ENCODE measurements around the gene SNTN. TPM values are rescaled to one million over a fixed set of nuclear protein-coding genes. Genes with fewer than 3 reads are reported as not detected.

The SNTN gene
- total and polyA plus RNA-seq, 2 experiments from 2014 or later: 0.70 TPM; not detected in 1

GRCh38 chr3:63609408-63609807 is 43.1 kb upstream of the SNTN start:
- Histone ChIP-seq H3K79me2 (replicated peaks; ENCODE audit: insufficient read depth) (no peaks in the 10 kb centered on the region), H3K36me3 (ENCODE audit: insufficient read depth) (no peaks in the 10 kb centered on the region), H3F3A (replicated peaks; ENCODE audit: low read depth) (no peaks in the 10 kb centered on the region), H3K27me3 (ENCODE audit: insufficient read depth) (no peaks in the 10 kb centered on the region), H4K20me1 (replicated peaks; ENCODE audit: insufficient read depth) (no peaks in the 10 kb centered on the region), H3K4me2 (no peak overlapping the region), H2AFZ (no peak overlapping the region), H3K4me1 (ENCODE audit: insufficient read depth) (no peaks in the 10 kb centered on the region), H3K9me2 (ENCODE audit: insufficient read depth) (no peaks in the 10 kb centered on the region), H3K27ac (ENCODE audit: low read depth) (no peak overlapping the region), H3K4me3 (no peak overlapping the region)
- Mint-ChIP-seq H3K4me3 (no peak overlapping the region), H3K27me3 (ENCODE audit: insufficient read depth, low read depth, poor library complexity) (no peaks in the 10 kb centered on the region), H3K27ac (no peak overlapping the region), H3K9me3 (no peaks in the 10 kb centered on the region), H3K4me1 (peaks cover 3% of the 10 kb centered on the region; the same call in 1 of the 3 replicates), H3K36me3 (ENCODE audit: low read depth) (no peaks in the 10 kb centered on the region)
- ATAC-seq (no peak), DNase-seq (ENCODE audit: low spot score) (no peak)
- TF ChIP-seq NANOG (IDR thresholded peaks at IDR 0.05; ENCODE audit: borderline replicate concordance): no peak
- TF ChIP-seq EZH2 (IDR thresholded peaks at IDR 0.05; ENCODE audit: low read depth, unreplicated experiment): no peak
- no peak for TF ChIP-seq ZNF462 (CRISPR knock-in tag; IDR thresholded peaks at IDR 0.05)
- no peak for TF ChIP-seq CREB1 (CRISPR knock-in tag; IDR thresholded peaks at IDR 0.05; ENCODE audit: low read depth)
- no peak for TF ChIP-seq ZNF114 (CRISPR knock-in tag; IDR thresholded peaks at IDR 0.05)
- TF ChIP-seq ETS1 (IDR thresholded peaks at IDR 0.05): no peak
- TF ChIP-seq STAT1 (IDR thresholded peaks at IDR 0.05; ENCODE audit: unreplicated experiment): no peak
- TF ChIP-seq REST (IDR thresholded peaks at IDR 0.05; ENCODE audit: unreplicated experiment): no peak
